Kidney (tissue), 14 donors: ENCODE results near the gene SETD5. TPM values are rescaled to one million over a fixed set of nuclear protein-coding genes. Genes with fewer than 3 reads are reported as not detected.

Source experiments
- DNase-seq, 5 donors: peaks; one replicate each; pipeline ENCODE4 v3.0.0-alpha.2; 2013 to 2020
- FAIRE-seq: peaks from 2 replicates; lab custom pipeline; 2012; peaks lifted over from hg19 to GRCh38; lab: Jason Lieb, UNC
- H3K27ac ChIP-seq, 2 donors: one replicate each; pipeline ENCODE4 v1.7.0; 2013; ENCODE audit warnings: low read depth in 2 of 2, low read length in 2 of 2, inconsistent platforms in 1 of 2
- H3K27me3 ChIP-seq: one replicate; pipeline ENCODE4 v1.7.1; 2013; ENCODE audit warnings: low read length, inconsistent platforms; ENCODE audit not compliant: control insufficient read depth, insufficient read depth
- H3K36me3 ChIP-seq, 3 donors: one replicate each; pipeline versions ENCODE4 v1.7.0 to v1.7.1; 2013; ENCODE audit warnings: low read length in 3 of 3, control low read depth in 1 of 3, inconsistent platforms in 1 of 3; ENCODE audit not compliant: insufficient read depth in 3 of 3, control insufficient read depth in 2 of 3
- H3K4me1 ChIP-seq, 3 donors: one replicate each; pipeline versions ENCODE4 v1.7.0 to v1.7.1; 2013; ENCODE audit warnings: low read length in 3 of 3, inconsistent platforms in 1 of 3, low read depth in 1 of 3; ENCODE audit not compliant: control insufficient read depth in 2 of 3, insufficient read depth in 2 of 3
- H3K4me3 ChIP-seq, 3 donors: one replicate each; pipeline versions ENCODE4 v1.7.0 to v1.8.1; 2013; ENCODE audit warnings: low read length in 3 of 3, control low read depth in 1 of 3, inconsistent platforms in 1 of 3
- H3K9ac ChIP-seq, 3 donors: one replicate each; pipeline versions ENCODE4 v1.7.0 to v1.7.1; 2013; ENCODE audit warnings: low read length in 3 of 3, control low read depth in 1 of 3, inconsistent platforms in 1 of 3
- H3K9me3 ChIP-seq, 3 donors: one replicate each; pipeline versions ENCODE4 v1.7.0 to v1.7.1; 2013; ENCODE audit warnings: low read length in 3 of 3, control low read depth in 1 of 3, inconsistent platforms in 1 of 3; ENCODE audit not compliant: control insufficient read depth in 2 of 3, insufficient read depth in 1 of 3
- CTCF ChIP-seq: IDR thresholded peaks from 3 replicates; pipeline ENCODE4 v1.5.1; 2012; ENCODE audit warnings: mild to moderate bottlenecking, moderate library complexity, borderline replicate concordance; ENCODE audit not compliant: insufficient read depth; ENCODE audit errors: extremely low read depth
- intact Hi-C: fragments of 100-400 bp; cut with DNase I; formaldehyde crosslinking; loops from one replicate; pipeline ENCODE4 v1.11.1; 2022
- polyA plus RNA-seq: library from polyadenylated mRNA; stranded (reverse); fragments of 350-450 nt; fragmentation: Illumina TruSeq; extraction: RNeasy Lipid Tissue Mini Kit (QIAGEN cat#74804); gene quantifications from one replicate; pipeline ENCODE4 v1.2.3, GENCODE V29; 2014; ENCODE audit warnings: low read depth, low replicate concordance; ENCODE audit not compliant: insufficient read depth
- total RNA-seq: library from RNA; stranded (reverse); fragmentation: NEBNext Ultra II Directional; extraction: Animal tissue kit (Norgen Biotek cat#: 25700); gene quantifications from one replicate; pipeline ENCODE4 v1.2.1, GENCODE V29; 2021
- donor health status: control.
- donor health status: control.
- donor health status: control.
- donor health status: control.
- donor health status: control.
- donor health status: DM: yes; HTN: yes; CAD: no.
- donor health status: Normal renal cell carcinoma (clear cell type).

Gene SETD5
- total and polyA plus RNA-seq, 2 donors from 2014 or later, result 12.1 to 112 TPM

DNA sequence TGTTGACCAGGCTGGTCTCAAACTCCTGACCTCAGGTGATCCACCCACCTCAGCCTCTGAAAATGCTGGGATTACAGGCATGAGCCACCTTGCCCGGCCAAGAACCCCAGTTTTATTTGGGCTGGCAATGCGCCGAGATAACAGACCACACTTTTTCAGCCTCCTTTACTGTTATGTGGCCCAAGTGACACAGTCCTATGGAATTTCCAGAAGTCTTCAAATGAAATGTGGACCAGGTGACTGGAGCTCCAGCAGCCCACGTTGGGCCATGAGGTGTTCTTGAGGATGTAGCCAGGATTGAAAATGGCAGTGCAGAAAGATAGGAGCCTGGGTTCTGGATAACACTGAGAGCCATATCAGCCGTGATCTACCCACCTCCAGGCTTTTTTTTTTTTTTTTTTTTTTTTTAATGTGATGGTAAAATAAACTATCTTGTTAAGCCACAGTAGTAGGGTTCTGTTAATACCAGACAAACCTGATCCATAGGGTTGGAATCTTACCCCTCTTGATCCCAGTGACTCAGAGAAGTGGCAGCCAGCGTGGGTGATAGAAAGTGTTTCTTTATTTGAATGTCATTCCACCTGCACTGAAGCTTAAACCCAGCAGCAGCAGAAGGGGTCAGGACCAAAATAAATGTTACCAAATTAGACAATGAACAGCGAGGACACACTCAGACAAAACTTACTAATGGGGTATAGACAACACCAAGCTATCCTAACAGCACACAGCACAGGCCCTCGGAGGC is 100.6 kb downstream of the SETD5 start:
- intact Hi-C loops, result no loop called here
- TF ChIP-seq CTCF, result no peak
- Histone ChIP-seq H3K36me3 (no peaks in the 10 kb centered on the region), H3K9me3 (no peaks in the 10 kb centered on the region), H3K9ac (no peak overlapping the region), H3K4me3 (no peak overlapping the region), H3K4me1 (peaks cover 0 to 11% (median 0%) of the 10 kb centered on the region in 3 donors), H3K27ac (no peak overlapping the region), H3K27me3 (peaks cover 6% of the 10 kb centered on the region)
- DNase-seq (no peak), FAIRE-seq (no peak)

GRCh38 chr3:9498781-9499180 is 101.4 kb downstream of the SETD5 start:
- H3K9me3 ChIP-seq, result no peaks in the 10 kb centered on the region
- H3K4me3 ChIP-seq, result no peak overlapping the region
- no peak overlapping the region for H3K9ac ChIP-seq
- no peaks in the 10 kb centered on the region for H3K36me3 ChIP-seq
- no peak for DNase-seq
- no peak overlapping the region for H3K27ac ChIP-seq
- no peak for TF ChIP-seq CTCF
- H3K27me3 ChIP-seq, result peaks cover 6% of the 10 kb centered on the region
- peaks cover 0 to 11% (median 0%) of the 10 kb centered on the region in 3 donors for H3K4me1 ChIP-seq
- intact Hi-C loops, result no loop called here
- FAIRE-seq, result no peak

GRCh38 chr3:9499455-9500107 is 102.2 kb downstream of the SETD5 start:
- H3K9ac ChIP-seq, result no peak overlapping the region
- intact Hi-C loops, result no loop called here
- no peak overlapping the region for H3K27ac ChIP-seq
- H3K9me3 ChIP-seq, result no peaks in the 10 kb centered on the region
- peak overlapping the region in 1 of 3 donors; percentile 6 for H3K4me3 ChIP-seq
- peaks cover 0 to 11% (median 0%) of the 10 kb centered on the region in 3 donors for H3K4me1 ChIP-seq
- TF ChIP-seq CTCF, result no peak
- H3K27me3 ChIP-seq, result peaks cover 6% of the 10 kb centered on the region
- no peaks in the 10 kb centered on the region for H3K36me3 ChIP-seq
- no peak for FAIRE-seq
- DNase-seq, result peak in 1 of 5 donors; percentile 33
